Tibial nerve (tissue), 4 donors: ENCODE data around the gene ELOVL7. TPM values are rescaled to one million over a fixed set of nuclear protein-coding genes. Genes with fewer than 3 reads are reported as not detected.

Experiments used
- DNase-seq, 2 donors: peaks; one replicate each; pipeline ENCODE4 v3.0.0-alpha.2; 2019; ENCODE audit warnings: low spot score in 2 of 2
- H3K27ac ChIP-seq, 4 donors: fragments of 200-600 bp; sonication (generic) in 3 of 4; one replicate each; pipeline ENCODE4 v1.5.1; 2017 to 2019; ENCODE audit warnings: mild to moderate bottlenecking in 1 of 4
- H3K27me3 ChIP-seq, 2 donors: fragments of 200-600 bp; sonication (generic) in 1 of 2; one replicate each; pipeline versions ENCODE4 v1.5.1 to v1.6.0; 2017 to 2019
- H3K36me3 ChIP-seq, 3 donors: fragments of 200-600 bp; sonication (generic); one replicate each; pipeline ENCODE4 v1.5.1; 2018 to 2019
- H3K4me1 ChIP-seq, 4 donors: fragments of 200-600 bp; sonication (generic) in 3 of 4; one replicate each; pipeline ENCODE4 v1.5.1; 2017 to 2019
- H3K4me3 ChIP-seq, 4 donors: fragments of 200-600 bp; sonication (generic) in 3 of 4; one replicate each; pipeline ENCODE4 v1.5.1; 2017 to 2019; ENCODE audit warnings: mild to moderate bottlenecking in 1 of 4, moderate library complexity in 1 of 4
- H3K9me3 ChIP-seq, 4 donors: fragments of 200-600 bp; sonication (generic) in 3 of 4; one replicate each; pipeline ENCODE4 v1.5.1; 2017 to 2019
- EP300 ChIP-seq, 2 donors: sonication (generic); formaldehyde crosslinking; IDR thresholded peaks; one replicate each; pipeline ENCODE4 v1.6.1; 2017; ENCODE audit warnings: antibody characterized with exemption in 2 of 2, mild to moderate bottlenecking in 1 of 2
- POLR2A ChIP-seq, 2 donors: fragments of 450-650 bp; IDR thresholded peaks; one replicate each; pipeline ENCODE4 v1.6.1; 2017; ENCODE audit warnings: antibody characterized with exemption in 2 of 2, mild to moderate bottlenecking in 2 of 2, moderate library complexity in 2 of 2
- WGBS, 2 donors: methylation state at CpG; one replicate each; pipeline ENCODE4 v1.1.5; 2018; 5-methylcytosine and 5-hydroxymethylcytosine counted together
- total RNA-seq, 4 donors: library from RNA; depleted of rRNA; stranded (reverse); fragments of >200 nt; gene quantifications; one replicate each; pipeline ENCODE4 v1.1.0, GENCODE V29; 2016
- TF ChIP-seq, protein P1 (sequence below), 5 experiments: fragments of 200-600 bp in 3 of 5; fragments of 450-650 bp in 2 of 5; sonication (generic) in 3 of 5; IDR thresholded peaks; one replicate each; pipeline ENCODE4 v1.5.1; 2016 to 2019; ENCODE audit warnings: antibody characterized with exemption in 5 of 5, mild to moderate bottlenecking in 3 of 5, moderate library complexity in 2 of 5

Gene ELOVL7
- total RNA-seq, 4 donors from 2014 or later, result 9.0 to 28.0 (median 15.8) TPM

DNA sequence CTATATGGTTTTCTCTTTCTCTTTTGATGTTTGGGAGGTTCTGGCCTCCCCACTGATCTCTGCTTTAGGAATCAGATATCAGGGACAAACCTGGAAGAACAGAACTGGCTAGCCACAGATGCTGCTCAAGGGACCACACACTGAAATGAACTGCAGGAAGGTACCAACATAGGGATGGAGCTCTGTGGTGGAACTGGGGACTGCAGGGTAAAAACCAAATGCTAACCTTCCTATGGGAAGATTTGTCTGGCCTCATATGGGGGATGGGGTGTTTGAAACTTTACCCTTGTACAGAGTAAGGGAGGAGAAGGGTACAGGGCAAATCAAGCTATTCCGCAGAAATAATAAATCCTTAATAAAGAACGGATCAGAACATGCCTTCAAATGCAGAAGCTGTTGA, 49.4 kb downstream of the ELOVL7 start:
- no peaks in the 10 kb centered on the region for H3K27me3 ChIP-seq
- no peak overlapping the region for H3K4me3 ChIP-seq
- TF ChIP-seq POLR2A (IDR thresholded peaks at IDR 0.05) (no peak), EP300 (IDR thresholded peaks at IDR 0.05) (no peak)
- TF ChIP-seq, protein P1, sequence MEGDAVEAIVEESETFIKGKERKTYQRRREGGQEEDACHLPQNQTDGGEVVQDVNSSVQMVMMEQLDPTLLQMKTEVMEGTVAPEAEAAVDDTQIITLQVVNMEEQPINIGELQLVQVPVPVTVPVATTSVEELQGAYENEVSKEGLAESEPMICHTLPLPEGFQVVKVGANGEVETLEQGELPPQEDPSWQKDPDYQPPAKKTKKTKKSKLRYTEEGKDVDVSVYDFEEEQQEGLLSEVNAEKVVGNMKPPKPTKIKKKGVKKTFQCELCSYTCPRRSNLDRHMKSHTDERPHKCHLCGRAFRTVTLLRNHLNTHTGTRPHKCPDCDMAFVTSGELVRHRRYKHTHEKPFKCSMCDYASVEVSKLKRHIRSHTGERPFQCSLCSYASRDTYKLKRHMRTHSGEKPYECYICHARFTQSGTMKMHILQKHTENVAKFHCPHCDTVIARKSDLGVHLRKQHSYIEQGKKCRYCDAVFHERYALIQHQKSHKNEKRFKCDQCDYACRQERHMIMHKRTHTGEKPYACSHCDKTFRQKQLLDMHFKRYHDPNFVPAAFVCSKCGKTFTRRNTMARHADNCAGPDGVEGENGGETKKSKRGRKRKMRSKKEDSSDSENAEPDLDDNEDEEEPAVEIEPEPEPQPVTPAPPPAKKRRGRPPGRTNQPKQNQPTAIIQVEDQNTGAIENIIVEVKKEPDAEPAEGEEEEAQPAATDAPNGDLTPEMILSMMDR (IDR thresholded peaks at IDR 0.05), result no peak
- no peaks in the 10 kb centered on the region for H3K36me3 ChIP-seq
- WGBS, 2 donors, result 94 to 97% methylated on average over 2 of the region's 2 CpGs
- no peak overlapping the region for H3K27ac ChIP-seq
- H3K9me3 ChIP-seq, result no peaks in the 10 kb centered on the region
- H3K4me1 ChIP-seq, result no peaks in the 10 kb centered on the region
- no peak for DNase-seq

GRCh38 chr5:60792438-60792837, 51.6 kb downstream of the ELOVL7 start:
- H3K4me3 ChIP-seq, result no peak overlapping the region
- H3K4me1 ChIP-seq, result no peaks in the 10 kb centered on the region
- DNase-seq, result no peak
- TF ChIP-seq POLR2A (IDR thresholded peaks at IDR 0.05) (no peak), EP300 (IDR thresholded peaks at IDR 0.05) (no peak)
- TF ChIP-seq, protein P1 (IDR thresholded peaks at IDR 0.05), result no peak
- WGBS, 2 donors, result 81 to 89% methylated on average over 2 of the region's 2 CpGs
- H3K27ac ChIP-seq, result no peak overlapping the region
- no peaks in the 10 kb centered on the region for H3K36me3 ChIP-seq
- no peaks in the 10 kb centered on the region for H3K27me3 ChIP-seq
- H3K9me3 ChIP-seq, result no peaks in the 10 kb centered on the region

DNA sequence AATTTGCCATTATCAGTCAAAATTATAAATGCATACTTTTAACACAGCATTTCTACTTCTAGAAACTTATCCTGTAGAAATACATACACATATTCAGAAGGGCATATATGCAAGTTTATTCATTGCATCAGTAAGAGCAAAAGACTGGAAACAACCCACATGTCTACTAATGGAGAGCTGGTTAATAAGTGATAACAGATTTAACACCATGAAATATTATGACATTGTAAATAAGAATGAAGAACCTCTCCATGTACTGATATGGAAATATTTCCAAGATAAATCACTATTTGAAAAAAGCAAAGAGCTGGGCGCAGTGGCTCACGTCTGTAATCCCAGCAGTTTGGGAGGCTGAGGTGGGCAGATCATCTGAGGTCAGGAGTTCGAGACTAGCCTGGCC, 54.5 kb downstream of the ELOVL7 start:
- Histone ChIP-seq H3K36me3 (no peaks in the 10 kb centered on the region), H3K27ac (no peak overlapping the region), H3K9me3 (no peaks in the 10 kb centered on the region), H3K4me3 (no peak overlapping the region), H3K27me3 (no peaks in the 10 kb centered on the region), H3K4me1 (no peaks in the 10 kb centered on the region)
- 63 to 87% methylated on average over 3 of the region's 3 CpGs for WGBS, 2 donors
- TF ChIP-seq EP300 (IDR thresholded peaks at IDR 0.05), result no peak
- no peak for DNase-seq

GRCh38 chr5:60788863-60789513, 55.1 kb downstream of the ELOVL7 start:
- WGBS, 2 donors, result 89 to 93% methylated on average over 3 of the region's 3 CpGs
- H3K4me1 ChIP-seq, result no peaks in the 10 kb centered on the region
- DNase-seq, result no peak

DNA sequence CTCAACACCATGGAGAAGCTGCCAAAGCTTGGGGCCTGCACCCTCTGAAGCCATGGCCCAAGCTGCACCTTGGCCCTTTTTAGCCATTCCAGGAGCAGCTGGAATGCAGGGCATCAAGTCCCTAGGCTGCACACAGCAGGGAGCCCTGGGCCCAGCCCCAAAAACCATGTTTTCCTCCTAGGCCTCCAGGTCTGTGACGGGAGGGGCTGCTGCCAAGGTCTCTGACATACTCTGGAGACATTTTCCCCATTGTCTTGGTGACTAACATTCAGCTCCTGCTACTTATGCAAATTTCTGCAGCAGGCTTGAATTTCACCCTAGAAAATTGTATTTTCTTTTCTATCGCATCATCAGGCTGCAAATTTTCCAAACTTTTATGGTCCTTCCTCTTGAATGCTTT, 64.6 kb downstream of the ELOVL7 start:
- Histone ChIP-seq H3K9me3 (peaks cover 0 to 8% (median 0%) of the 10 kb centered on the region in 4 donors), H3K4me1 (no peaks in the 10 kb centered on the region)
- no peak for DNase-seq

More at GRCh38 chr5:60788863-60789513, 55.1 kb downstream of the ELOVL7 start:
- no peaks in the 10 kb centered on the region for H3K9me3 ChIP-seq
- no peaks in the 10 kb centered on the region for H3K36me3 ChIP-seq
- H3K27ac ChIP-seq, result no peak overlapping the region
- H3K4me3 ChIP-seq, result no peak overlapping the region
- H3K27me3 ChIP-seq, result no peaks in the 10 kb centered on the region
- TF ChIP-seq, protein P1 (IDR thresholded peaks at IDR 0.05), result no peak
- TF ChIP-seq EP300 (IDR thresholded peaks at IDR 0.05), result no peak
- TF ChIP-seq POLR2A (IDR thresholded peaks at IDR 0.05), result no peak

More for the DNA sequence above, 64.6 kb downstream of the ELOVL7 start:
- Histone ChIP-seq H3K36me3 (no peaks in the 10 kb centered on the region), H3K27ac (no peak overlapping the region), H3K4me3 (no peak overlapping the region), H3K27me3 (no peaks in the 10 kb centered on the region)
- TF ChIP-seq POLR2A (IDR thresholded peaks at IDR 0.05) (no peak), EP300 (IDR thresholded peaks at IDR 0.05) (no peak)
- TF ChIP-seq, protein P1 (IDR thresholded peaks at IDR 0.05), result no peak
- WGBS, 2 donors, result 57 to 86% methylated on average over 2 of the region's 2 CpGs
